Endothelial cell of umbilical vein (primary cell): Measurements from ENCODE around the gene WNT4. TPM values are rescaled to one million over a fixed set of nuclear protein-coding genes. Genes with fewer than 3 reads are reported as not detected.

Experiments
- BruUV-seq: library from RNA; stranded (reverse); fragments of 400-500 nt; replicated peaks from 2 replicates; lab custom pipeline; 2021; lab: Mats Ljungman, UMichigan
- CTCF ChIA-PET: fragments of 300-600, 350-600 bp; sonication (Branson Sonifier 250); formaldehyde crosslinking; loops from one replicate; lab custom pipeline; 2021; ENCODE audit warnings: antibody characterized with exemption, inconsistent platforms; lab: Charles Lee
- POLR2A ChIA-PET: fragments of 300-600, 350-600 bp; sonication (Branson Sonifier 250); formaldehyde crosslinking; loops from one replicate; lab custom pipeline; 2021; ENCODE audit warnings: antibody characterized with exemption, inconsistent platforms; lab: Charles Lee
- DNase-seq: peaks from one replicate; pipeline ENCODE4 v3.0.0-alpha.2; 2011; ENCODE audit warnings: low read depth, low spot score
- FAIRE-seq: peaks from 2 replicates; lab custom pipeline; 2011; peaks lifted over from hg19 to GRCh38; lab: Jason Lieb, UNC
- H2AFZ ChIP-seq: 2 replicates; pipeline ENCODE4 v1.6.0; 2012; ENCODE audit warnings: low read depth, low read length, control low read depth, inconsistent platforms
- H3K27ac ChIP-seq: 2 replicates; pipeline ENCODE4 v1.5.1; 2011; ENCODE audit warnings: low read depth, mild to moderate bottlenecking, control low read depth, low read length, moderate library complexity; ENCODE audit not compliant: insufficient read depth
- H3K27me3 ChIP-seq, 2 experiments: 2 replicates each; pipeline versions ENCODE4 v1.6.0 to v1.6.1; 2011; ENCODE audit warnings: low read length in 2 of 2, mixed read lengths in 1 of 2; ENCODE audit not compliant: control insufficient read depth in 2 of 2, insufficient read depth in 2 of 2
- H3K36me3 ChIP-seq, 2 experiments: 2 replicates in 1 of 2; 3 replicates in 1 of 2; pipeline ENCODE4 v1.5.1; 2011; ENCODE audit warnings: low read length in 2 of 2, mild to moderate bottlenecking in 1 of 2, moderate library complexity in 1 of 2; ENCODE audit not compliant: control insufficient read depth in 2 of 2, insufficient read depth in 2 of 2; ENCODE audit errors: extremely low read depth in 1 of 2
- H3K4me1 ChIP-seq: 3 replicates; pipeline ENCODE4 v1.5.1; 2011; ENCODE audit warnings: mild to moderate bottlenecking, low read length; ENCODE audit not compliant: control insufficient read depth, insufficient read depth; ENCODE audit errors: extremely low read depth
- H3K4me2 ChIP-seq: 2 replicates; pipeline ENCODE4 v1.6.1; 2011; ENCODE audit warnings: low read length, control low read depth, mixed read lengths; ENCODE audit not compliant: insufficient read depth
- H3K4me3 ChIP-seq, 3 experiments: fragments of 200-600 bp in 1 of 3; sonication (generic), shearing (Covaris generic) in 1 of 3; replicated peaks in 1 of 3; 2 replicates each; pipeline ENCODE4 v1.5.1; 2011 to 2016; ENCODE audit warnings: control low read depth in 3 of 3, low read length in 3 of 3, mild to moderate bottlenecking in 2 of 3, inconsistent platforms in 1 of 3, low read depth in 1 of 3, moderate library complexity in 1 of 3; ENCODE audit not compliant: insufficient read depth in 1 of 3
- H3K79me2 ChIP-seq: 2 replicates; pipeline ENCODE4 v1.6.0; 2012; ENCODE audit warnings: low read length, inconsistent platforms; ENCODE audit not compliant: control insufficient read depth, insufficient read depth
- H3K9ac ChIP-seq: replicated peaks from 2 replicates; pipeline ENCODE3; 2011; ENCODE audit warnings: low read length, control low read depth; ENCODE audit not compliant: insufficient read depth; ENCODE audit errors: extremely low read depth
- H3K9me1 ChIP-seq: replicated peaks from 3 replicates; pipeline ENCODE4 v1.6.0; 2011; ENCODE audit warnings: mild to moderate bottlenecking, low read length; ENCODE audit not compliant: control insufficient read depth, insufficient read depth; ENCODE audit errors: extremely low read depth
- H3K9me3 ChIP-seq: replicated peaks from 2 replicates; pipeline ENCODE4 v1.5.1; 2012; ENCODE audit warnings: low read length, inconsistent platforms; ENCODE audit not compliant: control insufficient read depth, insufficient read depth
- H4K20me1 ChIP-seq: replicated peaks from 2 replicates; pipeline ENCODE3; 2011; ENCODE audit warnings: mild to moderate bottlenecking, low read length; ENCODE audit not compliant: control insufficient read depth, insufficient read depth; ENCODE audit errors: extremely low read depth
- CTCF ChIP-seq, 2 donors: IDR thresholded peaks; 1 replicate in 1 of 2; 2 replicates in 1 of 2; pipeline ENCODE4 v1.5.1; 2011; ENCODE audit warnings: low read length in 2 of 2, mild to moderate bottlenecking in 2 of 2, moderate library complexity in 2 of 2, control low read depth in 1 of 2, inconsistent platforms in 1 of 2, low read depth in 1 of 2; ENCODE audit not compliant: insufficient read depth in 1 of 2; ENCODE audit errors: extremely low read depth in 1 of 2
- EZH2 ChIP-seq: IDR thresholded peaks from 2 replicates; pipeline ENCODE4 v1.6.1; 2012; ENCODE audit warnings: borderline replicate concordance, low read depth, mild to moderate bottlenecking, moderate library complexity, low read length, inconsistent platforms; ENCODE audit not compliant: severe bottlenecking
- FOS ChIP-seq: IDR thresholded peaks from 2 replicates; pipeline ENCODE4 v1.6.1; 2011; ENCODE audit warnings: mild to moderate bottlenecking, low read length, moderate library complexity, borderline replicate concordance; ENCODE audit not compliant: insufficient read depth
- JUN ChIP-seq: IDR thresholded peaks from 2 replicates; pipeline ENCODE4 v1.6.1; 2011; ENCODE audit warnings: borderline replicate concordance, low read depth; ENCODE audit not compliant: insufficient read length, insufficient read depth
- MYC ChIP-seq: IDR thresholded peaks from one replicate; pipeline ENCODE4 v1.6.1; 2011; ENCODE audit warnings: mild to moderate bottlenecking, low read depth, low read length
- dilution Hi-C: fragments of 300-500 bp; cut with MboI; formaldehyde crosslinking; loops from one replicate; pipeline ENCODE4 v1.15.0; 2019; ENCODE audit warnings: low sequenced_read_pairs; ENCODE audit not compliant: extremely low pct_ligation_motif_present
- intact Hi-C: fragments of 100-400 bp; cut with micrococcal nuclease; formaldehyde crosslinking; loops from one replicate; pipeline ENCODE4 v1.10.0; 2022
- polyA plus RNA-seq, 4 experiments: library from polyadenylated mRNA; depleted of rRNA in 3 of 4; stranded (reverse) in 3 of 4; unstranded in 1 of 4; fragments of >200 nt; gene quantifications; 2 replicates each; pipeline versions ENCODE4 v1.2.1 to v1.2.3, GENCODE V29; 2011 to 2012; ENCODE audit warnings: missing spikeins in 1 of 4
- total RNA-seq: library from RNA; stranded (reverse); gene quantifications from 2 replicates; pipeline ENCODE4 v1.2.3, GENCODE V29; 2021
- TF ChIP-seq, protein P1 (sequence below): IDR thresholded peaks from 2 replicates; pipeline ENCODE4 v1.6.1; 2011; ENCODE audit not compliant: insufficient read depth, insufficient read length

WNT4 gene
- total and polyA plus RNA-seq, 2 donors (not counting 3 experiments of a cell fraction or from before 2014, with no cell fraction given): 0.06 TPM; not detected in 1

GRCh38 chr1:22131062-22131461, 11.8 kb downstream of the WNT4 start:
- Histone ChIP-seq H2AFZ (no peak overlapping the region), H3K36me3 (no peaks in the 10 kb centered on the region), H3K9me3 (no peaks in the 10 kb centered on the region), H3K27ac (no peak overlapping the region), H3K4me1 (peaks cover 13% of the 10 kb centered on the region), H3K4me3 (no peak overlapping the region), H3K27me3 (no peaks in the 10 kb centered on the region), H3K9me1 (no peaks in the 10 kb centered on the region), H3K4me2 (no peak overlapping the region), H4K20me1 (no peaks in the 10 kb centered on the region), H3K9ac (no peak overlapping the region), H3K79me2 (no peaks in the 10 kb centered on the region)
- DNase-seq (no peak), FAIRE-seq (no peak)
- intact Hi-C loops: no loop called here
- ChIA-PET POLR2A (no interaction called here), CTCF (interaction anchor here (1.0 to 5.2 kb wide), 9 partner anchors 8 to 285 kb away, joined by 4 to 54 read pairs (median 15); partner anchors contain the start of gene WNT4)
- no TSS peak for BruUV-seq
- no peak for TF ChIP-seq JUN
- TF ChIP-seq EZH2: no peak
- no peak for TF ChIP-seq CTCF (IDR thresholded peaks at IDR 0.05; ENCODE audit: extremely low read depth in 1 of 2, insufficient read depth in 1 of 2, low read depth in 1 of 2, low read length in 2 of 2)
- no peak for TF ChIP-seq MYC
- TF ChIP-seq FOS: no peak
- TF ChIP-seq, protein P1, sequence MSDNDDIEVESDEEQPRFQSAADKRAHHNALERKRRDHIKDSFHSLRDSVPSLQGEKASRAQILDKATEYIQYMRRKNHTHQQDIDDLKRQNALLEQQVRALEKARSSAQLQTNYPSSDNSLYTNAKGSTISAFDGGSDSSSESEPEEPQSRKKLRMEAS: no peak
- dilution Hi-C loops: no loop called here
